ENCODE results near the gene AKR1A1.
"Not testable (repeated sequence)": the region's sequence is repeated elsewhere in the genome, so short reads cannot be mapped to it uniquely, and the experiment has no call there.

AKR1A1 gene

GRCh38 chr1:45523975-45524374, 26.7 kb upstream of the AKR1A1 start:
- DNase-seq: not testable (repeated sequence)

GRCh38 chr1:45526135-45526644, 24.4 kb upstream of the AKR1A1 start:
- DNase-seq: no peak

- DNase-seq: no peak
These were observed 19.9 kb upstream of the AKR1A1 start for GRCh38 chr1:45530632-45531135.

GRCh38 chr1:45531873-45532272, 18.8 kb upstream of the AKR1A1 start:
- no peak for DNase-seq

GRCh38 chr1:45535988-45536766, 14.4 kb upstream of the AKR1A1 start:
- DNase-seq: no peak

- no peak for DNase-seq
These were observed 13.7 kb upstream of the AKR1A1 start for GRCh38 chr1:45536886-45537285.

- no peak for DNase-seq
These were observed 9.4 kb upstream of the AKR1A1 start for GRCh38 chr1:45541193-45541592.

- no peak for DNase-seq
These were observed 8.0 kb upstream of the AKR1A1 start for GRCh38 chr1:45542591-45542990.

GRCh38 chr1:45543581-45544417, 6.8 kb upstream of the AKR1A1 start:
- DNase-seq: no peak

- no peak for DNase-seq
These were observed 6.1 kb upstream of the AKR1A1 start for GRCh38 chr1:45544530-45544929.

GRCh38 chr1:45545019-45545493, 5.6 kb upstream of the AKR1A1 start:
- no peak for DNase-seq

- no peak for DNase-seq
These were observed 4.9 kb upstream of the AKR1A1 start for GRCh38 chr1:45545553-45546310.

GRCh38 chr1:45551684-45552083, 1.1 kb downstream of the AKR1A1 start:
- DNase-seq: no peak

GRCh38 chr1:45552331-45552730, 1.7 kb downstream of the AKR1A1 start:
- peak; percentile 85 for DNase-seq

- no peak for DNase-seq
These were observed 3.6 kb downstream of the AKR1A1 start for GRCh38 chr1:45554198-45554597.

GRCh38 chr1:45557422-45557944, 6.9 kb downstream of the AKR1A1 start:
- DNase-seq: no peak

- DNase-seq: no peak
These were observed 13.2 kb downstream of the AKR1A1 start for GRCh38 chr1:45563843-45564242.

- DNase-seq: no peak
These were observed 16.1 kb downstream of the AKR1A1 start for GRCh38 chr1:45566722-45567121.

GRCh38 chr1:45567911-45568310, 17.3 kb downstream of the AKR1A1 start:
- no peak for DNase-seq

GRCh38 chr1:45568421-45568820, 17.8 kb downstream of the AKR1A1 start:
- no peak for DNase-seq

- DNase-seq: no peak
These were observed 18.9 kb downstream of the AKR1A1 start for GRCh38 chr1:45569571-45569961.

GRCh38 chr1:45569962-45570581, 19.4 kb downstream of the AKR1A1 start:
- DNase-seq: peak; percentile 66
